Immature natural killer cell (primary cell): ENCODE measurements around the gene QRICH2. TPM values are rescaled to one million over a fixed set of nuclear protein-coding genes. Genes with fewer than 3 reads are reported as not detected.

Source experiments
- DNase-seq, 3 donors: peaks; one replicate each; pipeline ENCODE4 v3.0.0; 2022; ENCODE audit warnings: mixed read lengths in 1 of 3
- H3K27ac Mint-ChIP-seq, 6 donors: one replicate each; pipeline ENCODE4 v1.8.0; 2020; ENCODE audit warnings: mixed read lengths in 6 of 6, mild to moderate bottlenecking in 5 of 6, inconsistent platforms in 4 of 6, moderate library complexity in 3 of 6
- H3K27me3 Mint-ChIP-seq, 3 donors: one replicate each; pipeline ENCODE4 v1.8.0; 2020 to 2021; ENCODE audit warnings: low read depth in 3 of 3, mild to moderate bottlenecking in 3 of 3, mixed read lengths in 3 of 3, moderate library complexity in 3 of 3, inconsistent platforms in 1 of 3
- H3K36me3 Mint-ChIP-seq, 3 donors: one replicate each; pipeline ENCODE4 v1.8.0; 2020; ENCODE audit warnings: mixed read lengths in 3 of 3, inconsistent platforms in 2 of 3, mild to moderate bottlenecking in 2 of 3
- H3K4me1 Mint-ChIP-seq, 2 donors: one replicate each; pipeline ENCODE4 v1.8.0; 2020; ENCODE audit warnings: inconsistent platforms in 2 of 2, mild to moderate bottlenecking in 2 of 2, mixed read lengths in 2 of 2, moderate library complexity in 1 of 2
- H3K4me3 Mint-ChIP-seq, 5 donors: one replicate each; pipeline ENCODE4 v1.8.0; 2020; ENCODE audit warnings: mild to moderate bottlenecking in 5 of 5, mixed read lengths in 5 of 5, inconsistent platforms in 3 of 5, moderate library complexity in 3 of 5
- H3K9me3 Mint-ChIP-seq, 6 donors: one replicate each; pipeline ENCODE4 v1.8.0; 2020; ENCODE audit warnings: mild to moderate bottlenecking in 6 of 6, mixed read lengths in 6 of 6, inconsistent platforms in 4 of 6, moderate library complexity in 3 of 6
- polyA plus RNA-seq, 3 donors: library from polyadenylated mRNA; unstranded; fragments of 300-500 nt; fragmentation: Illumina TruSeq; gene quantifications; one replicate each; pipeline ENCODE4 v1.2.3, GENCODE V29; 2021

Gene QRICH2
- polyA plus RNA-seq, 3 donors from 2014 or later, result 0.28 TPM; not detected in 2

GRCh38 chr17:76278952-76279741 lies 28.9 kb downstream of the QRICH2 start:
- Mint-ChIP-seq H3K27me3 (peaks cover 0 to 1% (median 0%) of the 10 kb centered on the region in 3 donors), H3K4me3 (no peak overlapping the region), H3K27ac (peak overlapping the region in 1 of 6 donors; percentile 26), H3K4me1 (no peaks in the 10 kb centered on the region), H3K9me3 (no peaks in the 10 kb centered on the region), H3K36me3 (no peaks in the 10 kb centered on the region)
- peak; percentile 79 to 84 (median 79) for DNase-seq

GRCh38 chr17:76278268-76278908 lies 29.7 kb downstream of the QRICH2 start:
- Mint-ChIP-seq H3K36me3 (no peaks in the 10 kb centered on the region), H3K27me3 (peaks cover 0 to 4% (median 0%) of the 10 kb centered on the region in 3 donors), H3K4me1 (peaks cover 0 to 1% of the 10 kb centered on the region in 2 donors), H3K4me3 (no peak overlapping the region), H3K27ac (no peak overlapping the region), H3K9me3 (no peaks in the 10 kb centered on the region)
- no peak for DNase-seq

GRCh38 chr17:76277300-76278267 lies 30.5 kb downstream of the QRICH2 start:
- DNase-seq, result no peak
- no peaks in the 10 kb centered on the region for H3K9me3 Mint-ChIP-seq
- H3K4me3 Mint-ChIP-seq, result no peak overlapping the region
- H3K27ac Mint-ChIP-seq, result peak overlapping the region in 1 of 6 donors; percentile 17
- peaks cover 6 to 9% of the 10 kb centered on the region in 2 donors for H3K4me1 Mint-ChIP-seq
- H3K27me3 Mint-ChIP-seq, result peaks cover 2 to 7% (median 4%) of the 10 kb centered on the region in 3 donors
- H3K36me3 Mint-ChIP-seq, result no peaks in the 10 kb centered on the region

GRCh38 chr17:76276461-76277299 lies 31.4 kb downstream of the QRICH2 start:
- peaks cover 10 to 12% of the 10 kb centered on the region in 2 donors for H3K4me1 Mint-ChIP-seq
- no peak overlapping the region for H3K4me3 Mint-ChIP-seq
- no peak for DNase-seq
- peak overlapping the region in 1 of 6 donors; percentile 26 for H3K27ac Mint-ChIP-seq
- peaks cover 4 to 13% (median 8%) of the 10 kb centered on the region in 3 donors for H3K27me3 Mint-ChIP-seq
- no peaks in the 10 kb centered on the region for H3K36me3 Mint-ChIP-seq
- no peaks in the 10 kb centered on the region for H3K9me3 Mint-ChIP-seq

- no peak overlapping the region for H3K4me3 Mint-ChIP-seq
- no peaks in the 10 kb centered on the region for H3K36me3 Mint-ChIP-seq
- DNase-seq, result no peak
- peak overlapping the region in 1 of 6 donors; percentile 42 for H3K27ac Mint-ChIP-seq
- no peaks in the 10 kb centered on the region for H3K9me3 Mint-ChIP-seq
- peaks cover 8 to 15% (median 10%) of the 10 kb centered on the region in 3 donors for H3K27me3 Mint-ChIP-seq
- peaks cover 16% of the 10 kb centered on the region in 2 donors for H3K4me1 Mint-ChIP-seq
Measured at GRCh38 chr17:76276069-76276431, 32.0 kb downstream of the QRICH2 start.

GRCh38 chr17:76275382-76276068 lies 32.6 kb downstream of the QRICH2 start:
- Mint-ChIP-seq H3K27ac (no peak overlapping the region), H3K9me3 (no peaks in the 10 kb centered on the region), H3K4me1 (peaks cover 18 to 21% of the 10 kb centered on the region in 2 donors), H3K36me3 (no peaks in the 10 kb centered on the region), H3K4me3 (no peak overlapping the region), H3K27me3 (peaks cover 8 to 18% (median 14%) of the 10 kb centered on the region in 3 donors)
- DNase-seq, result no peak

GRCh38 chr17:76274112-76274956 lies 33.7 kb downstream of the QRICH2 start:
- no peak for DNase-seq
- peaks cover 26 to 30% of the 10 kb centered on the region in 2 donors for H3K4me1 Mint-ChIP-seq
- H3K4me3 Mint-ChIP-seq, result no peak overlapping the region
- H3K27me3 Mint-ChIP-seq, result peaks cover 10 to 21% (median 20%) of the 10 kb centered on the region in 3 donors
- peak overlapping the region in 1 of 6 donors; percentile 56 for H3K27ac Mint-ChIP-seq
- H3K36me3 Mint-ChIP-seq, result no peaks in the 10 kb centered on the region
- H3K9me3 Mint-ChIP-seq, result no peaks in the 10 kb centered on the region

GRCh38 chr17:76273445-76274111 lies 34.5 kb downstream of the QRICH2 start:
- peaks cover 17 to 24% (median 22%) of the 10 kb centered on the region in 3 donors for H3K27me3 Mint-ChIP-seq
- no peak for DNase-seq
- H3K9me3 Mint-ChIP-seq, result no peaks in the 10 kb centered on the region
- peak overlapping the region in 4 of 6 donors; percentile 81 to 90 (median 86) for H3K27ac Mint-ChIP-seq
- peaks cover 33 to 36% of the 10 kb centered on the region in 2 donors for H3K4me1 Mint-ChIP-seq
- H3K4me3 Mint-ChIP-seq, result peak overlapping the region in 2 of 5 donors; percentile 74 to 79
- no peaks in the 10 kb centered on the region for H3K36me3 Mint-ChIP-seq

GRCh38 chr17:76272541-76273444 lies 35.3 kb downstream of the QRICH2 start:
- no peaks in the 10 kb centered on the region for H3K36me3 Mint-ChIP-seq
- peaks cover 41 to 44% of the 10 kb centered on the region in 2 donors for H3K4me1 Mint-ChIP-seq
- peak in 2 of 3 donors; percentile 21 to 24 for DNase-seq
- peak overlapping the region; percentile 77 to 94 (median 86) for H3K27ac Mint-ChIP-seq
- H3K4me3 Mint-ChIP-seq, result peak overlapping the region; percentile 74 to 86 (median 80)
- peaks cover 22 to 25% (median 24%) of the 10 kb centered on the region in 3 donors for H3K27me3 Mint-ChIP-seq
- no peaks in the 10 kb centered on the region for H3K9me3 Mint-ChIP-seq

- Mint-ChIP-seq H3K4me1 (peaks cover 48 to 52% of the 10 kb centered on the region in 2 donors), H3K27ac (peak overlapping the region; percentile 77 to 94 (median 86)), H3K36me3 (no peaks in the 10 kb centered on the region), H3K9me3 (no peaks in the 10 kb centered on the region), H3K27me3 (peaks cover 21 to 32% (median 28%) of the 10 kb centered on the region in 3 donors), H3K4me3 (peak overlapping the region; percentile 74 to 80 (median 79))
- DNase-seq, result peak; percentile 70 to 72 (median 71)
Measured at GRCh38 chr17:76271669-76272540, 36.2 kb downstream of the QRICH2 start.
